DMS53 treated with DMSO at 0.1 percent for 48 hours (cell line): ENCODE measurements around the gene ENO2.

Experiments used
- DNase-seq: peaks from one replicate; lab custom pipeline; 2025; ENCODE audit not compliant: unreplicated experiment; lab: John Stamatoyannopoulos, UW

Gene ENO2

DNA sequence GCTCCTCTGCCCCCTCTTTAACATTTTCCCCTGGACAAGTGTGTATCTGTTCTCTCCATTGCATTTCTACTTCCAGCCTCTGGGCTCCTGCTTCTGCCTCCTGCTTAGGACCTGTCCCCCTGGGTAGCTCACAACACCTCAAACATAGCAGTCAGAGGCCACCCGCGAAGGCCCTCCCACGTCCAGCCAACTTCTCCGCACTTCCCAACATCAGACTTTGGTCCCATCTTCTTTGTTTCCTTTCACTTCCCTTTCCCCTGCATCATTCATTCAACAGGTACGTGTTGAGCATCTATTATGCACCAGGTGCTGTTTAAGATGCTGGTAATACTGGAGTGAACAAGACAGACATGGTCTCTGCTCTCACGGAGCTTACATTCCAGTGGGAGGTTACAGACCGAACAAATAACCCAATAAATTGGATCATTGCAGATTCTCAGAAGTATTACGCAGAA, 32.6 kb downstream of the ENO2 start:
- no peak for DNase-seq

- DNase-seq = no peak
Measured at GRCh38 chr12:6947615-6948014, 33.2 kb downstream of the ENO2 start.

DNA sequence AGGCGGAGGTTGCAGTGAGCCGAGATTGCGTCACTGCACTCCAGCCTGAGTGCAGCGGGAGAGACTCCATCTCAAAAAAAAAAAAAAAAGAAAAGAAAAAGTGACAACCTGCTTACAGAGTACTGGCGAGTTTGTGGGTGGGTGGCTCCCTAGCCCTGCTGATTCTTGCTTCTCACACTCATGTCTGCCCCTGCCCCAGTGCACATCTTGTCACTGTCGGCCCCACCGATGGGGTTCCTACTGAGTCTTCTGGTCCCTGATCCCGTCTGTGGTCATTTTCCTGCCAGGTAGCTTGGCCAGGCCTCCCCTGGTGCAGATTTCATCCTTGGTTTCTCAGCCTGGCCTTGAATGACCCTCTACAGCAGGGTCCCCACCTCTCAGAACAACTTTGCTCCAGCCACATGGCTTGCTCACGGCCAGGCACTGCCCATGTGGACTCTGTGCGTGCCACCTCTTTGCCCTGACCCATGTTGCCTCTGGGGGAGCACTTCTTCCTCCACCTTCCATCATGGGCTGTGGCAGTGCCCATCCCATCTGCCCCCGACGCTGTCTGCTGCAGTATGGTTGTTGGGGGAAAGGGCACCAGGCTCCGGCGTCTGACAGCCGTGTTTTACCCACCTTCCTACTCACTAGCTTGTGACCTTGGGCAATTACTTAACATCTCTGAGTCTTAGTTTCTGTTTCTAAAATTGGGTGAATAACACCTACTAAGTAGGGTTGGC, 34.7 kb downstream of the ENO2 start:
- DNase-seq = no peak

GRCh38 chr12:6950401-6950801, 36.0 kb downstream of the ENO2 start:
- no peak for DNase-seq

DNA sequence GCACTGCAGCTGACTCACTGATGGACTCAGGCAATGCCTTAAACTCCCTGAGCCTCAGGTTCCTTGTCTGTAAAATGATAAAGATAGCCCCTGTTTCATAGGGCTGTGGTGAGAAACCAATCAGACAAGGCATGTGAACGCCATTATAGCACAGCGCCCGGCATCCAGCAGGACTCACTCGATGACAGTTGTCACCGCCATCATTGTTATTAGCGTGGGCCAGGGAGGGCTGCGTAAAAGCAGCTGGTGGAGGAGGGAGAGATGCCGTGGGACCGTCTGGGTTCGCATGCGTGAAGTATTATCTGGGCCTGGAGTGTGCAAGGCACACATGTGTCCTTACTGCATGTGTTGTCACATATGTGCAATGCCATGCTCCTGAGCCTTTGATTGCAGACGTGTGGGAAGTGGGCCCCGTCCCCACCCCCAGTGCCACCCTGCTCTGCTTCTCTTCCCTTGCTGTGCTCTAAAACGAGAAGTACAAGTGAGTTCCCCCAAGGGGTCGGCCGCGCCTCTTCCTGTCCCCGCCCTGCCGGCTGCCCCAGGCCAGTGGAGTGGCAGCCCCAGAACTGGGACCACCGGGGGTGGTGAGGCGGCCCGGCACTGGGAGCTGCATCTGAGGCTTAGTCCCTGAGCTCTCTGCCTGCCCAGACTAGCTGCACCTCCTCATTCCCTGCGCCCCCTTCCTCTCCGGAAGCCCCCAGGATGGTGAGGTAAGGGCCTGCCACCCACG, 36.6 kb downstream of the ENO2 start, which contains the start of gene PTPN6:
Gene PTPN6, plus strand, starts transcription at position 546 of the 730 bp plus-strand sequence. Its CDS starts 157 bp downstream, at position 703.
- no peak for DNase-seq

DNA sequence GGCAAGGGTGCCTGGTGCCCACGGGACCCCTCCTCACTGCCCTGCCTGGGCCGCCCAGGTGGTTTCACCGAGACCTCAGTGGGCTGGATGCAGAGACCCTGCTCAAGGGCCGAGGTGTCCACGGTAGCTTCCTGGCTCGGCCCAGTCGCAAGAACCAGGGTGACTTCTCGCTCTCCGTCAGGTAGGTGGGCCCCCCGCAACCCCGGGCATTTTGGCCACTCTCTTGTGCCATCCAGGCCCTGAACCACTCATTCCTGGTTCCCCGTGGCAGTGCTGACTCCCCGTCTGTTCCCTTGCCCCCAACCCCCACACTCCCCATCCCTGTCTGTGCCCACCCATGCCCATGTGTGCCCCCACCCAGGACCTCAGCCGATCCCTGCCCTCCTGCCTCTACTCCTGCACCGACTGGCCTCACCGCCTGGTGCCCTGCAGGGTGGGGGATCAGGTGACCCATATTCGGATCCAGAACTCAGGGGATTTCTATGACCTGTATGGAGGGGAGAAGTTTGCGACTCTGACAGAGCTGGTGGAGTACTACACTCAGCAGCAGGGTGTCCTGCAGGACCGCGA, 37.3 kb downstream of the ENO2 start:
- DNase-seq = no peak

DNA sequence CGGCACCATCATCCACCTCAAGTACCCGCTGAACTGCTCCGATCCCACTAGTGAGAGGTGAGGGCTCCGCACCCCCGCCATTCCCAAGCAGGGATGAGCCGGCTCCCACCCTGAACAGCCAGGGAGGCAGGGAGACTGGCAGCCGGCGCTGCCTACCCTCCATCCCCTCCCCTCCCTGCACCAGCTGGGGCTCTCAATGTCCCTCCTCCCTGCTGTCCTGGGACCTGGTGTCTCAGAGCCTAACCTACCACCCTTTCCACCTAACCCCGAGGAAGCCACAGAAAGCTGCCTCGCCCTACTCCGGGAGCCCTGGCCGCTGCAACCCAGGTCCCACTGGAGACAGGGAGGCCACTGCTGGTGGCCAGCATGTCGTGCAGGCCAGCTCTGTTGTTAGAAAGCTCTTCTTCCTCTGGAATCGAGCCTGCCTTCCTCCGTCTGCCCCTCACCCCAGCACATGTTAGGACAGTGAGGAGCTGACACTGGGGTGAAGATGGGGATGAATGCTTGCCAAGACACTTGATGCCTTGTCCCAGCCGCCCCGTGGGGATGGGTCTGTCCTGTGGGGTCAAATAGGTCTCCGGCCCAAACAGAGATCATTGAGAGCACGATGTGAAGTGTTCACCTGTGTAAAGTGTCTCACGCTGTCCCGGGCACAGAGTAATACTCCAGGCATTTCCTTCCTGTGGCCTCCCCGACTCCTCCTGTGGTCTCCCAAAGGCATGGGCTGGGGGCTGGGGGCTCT, 37.9 kb downstream of the ENO2 start:
- no peak for DNase-seq

GRCh38 chr12:6952863-6953441, 38.6 kb downstream of the ENO2 start:
- no peak for DNase-seq

DNA sequence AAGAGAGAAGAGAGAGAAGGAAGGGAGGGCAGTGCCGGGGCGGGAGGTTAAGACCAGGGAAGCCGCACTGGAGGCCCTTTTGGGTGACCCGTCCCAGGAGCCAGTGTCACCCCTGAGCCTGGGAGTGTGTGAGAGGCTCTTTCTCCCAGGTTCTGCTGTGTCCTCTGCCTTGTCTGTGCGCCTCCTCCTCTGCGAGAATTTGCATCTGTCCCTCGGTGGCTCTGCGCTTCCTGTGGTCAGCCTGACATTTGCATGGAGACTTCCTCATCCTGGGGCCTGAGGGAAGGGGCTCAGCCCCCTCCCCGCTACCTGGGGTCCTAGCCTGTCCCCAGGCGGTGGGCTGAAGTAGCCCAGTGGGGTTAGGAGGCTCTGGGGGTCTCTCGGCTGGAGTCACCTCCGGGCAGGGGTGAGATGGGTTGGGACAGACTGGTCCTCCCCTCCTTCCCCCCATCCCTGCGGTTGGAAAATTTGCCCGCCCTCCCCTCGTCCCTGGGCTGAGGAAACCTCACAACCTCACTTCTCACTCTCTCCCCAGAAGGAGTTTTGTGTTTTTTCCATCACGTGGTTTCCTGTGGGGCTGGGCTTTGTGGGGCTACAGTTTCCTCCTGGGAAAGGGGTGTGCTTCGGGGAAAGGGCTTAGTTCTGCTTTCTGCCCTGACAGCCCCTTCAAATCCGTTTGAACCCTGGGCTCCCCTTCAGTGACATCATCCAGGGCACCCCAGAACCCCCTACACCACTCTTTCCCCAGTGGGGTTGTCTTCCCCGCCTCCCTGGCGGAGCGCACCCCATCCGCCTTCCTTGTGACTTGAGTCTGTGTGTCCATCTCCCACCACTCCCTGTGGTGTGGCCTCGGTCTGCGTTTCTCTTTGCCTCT, 39.3 kb downstream of the ENO2 start:
- DNase-seq = no peak

- no peak for DNase-seq
Measured at GRCh38 chr12:6954316-6955107, 40.1 kb downstream of the ENO2 start.

- DNase-seq = no peak
Measured at GRCh38 chr12:6955108-6956020, 41.0 kb downstream of the ENO2 start.

GRCh38 chr12:6956021-6956727, 41.8 kb downstream of the ENO2 start:
- DNase-seq = no peak

- DNase-seq = no peak
Measured at GRCh38 chr12:6957151-6957701, 42.8 kb downstream of the ENO2 start.

DNA sequence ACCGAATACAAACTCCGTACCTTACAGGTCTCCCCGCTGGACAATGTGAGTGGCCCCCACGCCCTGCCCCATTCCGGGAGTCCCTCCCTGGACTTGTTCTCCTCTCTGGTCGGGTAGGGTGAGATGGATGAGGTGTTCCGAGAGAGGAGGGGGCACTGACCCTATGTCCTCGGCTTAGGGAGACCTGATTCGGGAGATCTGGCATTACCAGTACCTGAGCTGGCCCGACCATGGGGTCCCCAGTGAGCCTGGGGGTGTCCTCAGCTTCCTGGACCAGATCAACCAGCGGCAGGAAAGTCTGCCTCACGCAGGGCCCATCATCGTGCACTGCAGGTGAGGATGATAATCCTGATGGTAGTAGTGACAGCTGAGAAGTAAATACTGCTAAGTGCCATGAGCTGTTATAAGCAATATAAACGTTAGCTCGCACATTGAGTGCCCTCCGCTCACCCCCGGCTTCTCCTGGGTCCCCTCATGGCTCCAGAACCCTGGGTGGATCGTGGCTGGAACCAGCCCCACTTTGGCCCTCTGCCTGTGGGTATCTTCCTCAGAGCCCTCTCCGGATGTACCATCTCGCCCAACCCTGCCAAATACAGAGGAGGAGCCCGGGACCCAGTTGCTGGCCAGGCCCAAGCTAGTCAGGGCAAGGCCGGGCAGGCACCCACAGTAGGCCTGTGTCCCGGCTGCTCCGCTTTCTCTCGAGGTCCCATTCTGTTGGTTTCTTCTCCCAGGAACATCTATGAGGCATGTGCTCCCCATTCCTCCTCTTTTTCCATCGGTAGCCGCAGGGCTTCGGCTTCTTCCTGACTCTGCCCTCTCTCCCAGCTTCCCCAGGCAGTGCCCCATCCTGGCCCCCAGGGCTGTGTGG, 43.6 kb downstream of the ENO2 start:
- DNase-seq = no peak

GRCh38 chr12:6958609-6959057, 44.3 kb downstream of the ENO2 start:
- DNase-seq = no peak
